Naive thymus-derived CD4-positive, alpha-beta T cell (primary cell): ENCODE data around the gene PTPRG. TPM values are rescaled to one million over a fixed set of nuclear protein-coding genes. Genes with fewer than 3 reads are reported as not detected.

Source experiments
- ATAC-seq: fragments of 150-1000 bp; cut with Tn5 transposase; 2 replicates; pipeline ENCODE4 v1.10.0; 2021; ENCODE audit warnings: mild to moderate bottlenecking, moderate library complexity
- CTCF ChIA-PET: fragments of 350-600 bp; sonication (Branson Sonifier 250); formaldehyde crosslinking; loops from one replicate; lab custom pipeline; 2021; ENCODE audit warnings: antibody characterized with exemption; lab: Charles Lee
- POLR2A ChIA-PET: fragments of 350-600 bp; sonication (Branson Sonifier 250); formaldehyde crosslinking; loops from one replicate; lab custom pipeline; 2021; ENCODE audit warnings: antibody characterized with exemption, inconsistent platforms; lab: Charles Lee
- DNase-seq, 9 donors: peaks; one replicate each; pipeline versions ENCODE4 v3.0.0 to v3.0.0-alpha.2; 2020 to 2022; ENCODE audit warnings: mixed read lengths in 1 of 9
- H3K27ac ChIP-seq: one replicate; pipeline ENCODE4 v1.7.0; 2013; ENCODE audit warnings: mild to moderate bottlenecking, low read depth, low read length, moderate library complexity
- H3K27me3 ChIP-seq, 2 donors: one replicate each; pipeline ENCODE4 v1.7.0; 2013; ENCODE audit warnings: low read length in 2 of 2, mild to moderate bottlenecking in 2 of 2, moderate library complexity in 2 of 2; ENCODE audit not compliant: control insufficient read depth in 2 of 2, insufficient read depth in 2 of 2
- H3K36me3 ChIP-seq, 3 experiments: 1 replicate in 2 of 3; 2 replicates in 1 of 3; pipeline ENCODE4 v1.7.0; 2013; ENCODE audit warnings: low read length in 3 of 3, mild to moderate bottlenecking in 3 of 3, moderate library complexity in 1 of 3; ENCODE audit not compliant: insufficient read depth in 3 of 3, control insufficient read depth in 2 of 3
- H3K4me1 ChIP-seq, 2 donors: one replicate each; pipeline ENCODE4 v1.7.0; 2013; ENCODE audit warnings: low read length in 2 of 2, mild to moderate bottlenecking in 2 of 2, moderate library complexity in 1 of 2; ENCODE audit not compliant: control insufficient read depth in 2 of 2, insufficient read depth in 2 of 2
- H3K4me3 ChIP-seq: 2 replicates; pipeline ENCODE4 v1.7.0; 2013; ENCODE audit warnings: mild to moderate bottlenecking, low read length
- H3K9me3 ChIP-seq, 3 experiments: 1 replicate in 2 of 3; 2 replicates in 1 of 3; pipeline ENCODE4 v1.7.0; 2013; ENCODE audit warnings: low read length in 3 of 3; ENCODE audit not compliant: control insufficient read depth in 2 of 3
- H3K27ac Mint-ChIP-seq, 9 donors: one replicate each; pipeline ENCODE4 v1.8.0; 2020 to 2022; ENCODE audit warnings: mixed read lengths in 9 of 9, mild to moderate bottlenecking in 8 of 9, moderate library complexity in 5 of 9, inconsistent platforms in 2 of 9
- H3K27me3 Mint-ChIP-seq, 5 donors: one replicate each; pipeline ENCODE4 v1.8.0; 2021 to 2022; ENCODE audit warnings: mixed read lengths in 5 of 5, mild to moderate bottlenecking in 1 of 5
- H3K36me3 Mint-ChIP-seq, 5 donors: one replicate each; pipeline ENCODE4 v1.8.0; 2020 to 2022; ENCODE audit warnings: mixed read lengths in 5 of 5, mild to moderate bottlenecking in 3 of 5, inconsistent platforms in 1 of 5
- H3K4me1 Mint-ChIP-seq, 7 donors: one replicate each; pipeline ENCODE4 v1.8.0; 2020 to 2022; ENCODE audit warnings: mixed read lengths in 7 of 7, mild to moderate bottlenecking in 3 of 7, inconsistent platforms in 1 of 7
- H3K4me3 Mint-ChIP-seq, 10 donors: one replicate each; pipeline ENCODE4 v1.8.0; 2020 to 2022; ENCODE audit warnings: mild to moderate bottlenecking in 10 of 10, mixed read lengths in 10 of 10, moderate library complexity in 6 of 10, inconsistent platforms in 2 of 10
- H3K9me3 Mint-ChIP-seq, 11 donors: one replicate each; pipeline ENCODE4 v1.8.0; 2020 to 2022; ENCODE audit warnings: mixed read lengths in 11 of 11, mild to moderate bottlenecking in 4 of 11, inconsistent platforms in 1 of 11, moderate library complexity in 1 of 11
- intact Hi-C, 2 donors: fragments of 100-400 bp; cut with micrococcal nuclease; formaldehyde crosslinking; loops; one replicate each; pipeline ENCODE4 v1.15.1; 2023
- polyA plus RNA-seq, 2 donors: library from polyadenylated mRNA; unstranded; fragments of 300-500 nt; fragmentation: Illumina TruSeq; gene quantifications; one replicate each; pipeline ENCODE4 v1.2.3, GENCODE V29; 2021
- total RNA-seq, 6 experiments: library from RNA in 5 of 6; stranded (reverse) in 5 of 6; gene quantifications; 1 replicate in 5 of 6; 2 replicates in 1 of 6; pipeline ENCODE4 v1.2.3 and lab custom pipeline; 2021 to 2026

PTPRG gene
- total and polyA plus RNA-seq, 7 experiments from 2014 or later = 0.17 to 1.7 TPM; not detected in 5

- ATAC-seq = no peak
- H3K4me1 ChIP-seq = no peaks in the 10 kb centered on the region
- Mint-ChIP-seq H3K4me1 (no peaks in the 10 kb centered on the region), H3K27me3 (peaks cover 0 to 14% (median 4%) of the 10 kb centered on the region in 5 donors), H3K9me3 (peaks cover 0 to 17% (median 5%) of the 10 kb centered on the region in 11 donors), H3K4me3 (no peak overlapping the region), H3K36me3 (no peaks in the 10 kb centered on the region), H3K27ac (no peak overlapping the region)
- no peak overlapping the region for H3K4me3 ChIP-seq
- DNase-seq = no peak
- intact Hi-C loops = no loop called here
- H3K27ac ChIP-seq = no peak overlapping the region
- H3K36me3 ChIP-seq = no peaks in the 10 kb centered on the region
- ChIA-PET POLR2A (no interaction called here), CTCF (no interaction called here)
- H3K9me3 ChIP-seq = no peaks in the 10 kb centered on the region
- H3K27me3 ChIP-seq = no peaks in the 10 kb centered on the region
Observed at GRCh38 chr3:62113092-62113491, 551.7 kb downstream of the PTPRG start.

GRCh38 chr3:62114763-62115162, 553.4 kb downstream of the PTPRG start:
- H3K27ac ChIP-seq = no peak overlapping the region
- H3K9me3 ChIP-seq = no peaks in the 10 kb centered on the region
- CTCF ChIA-PET = no interaction called here
- H3K4me1 Mint-ChIP-seq = no peaks in the 10 kb centered on the region
- H3K27me3 Mint-ChIP-seq = peaks cover 0 to 10% (median 3%) of the 10 kb centered on the region in 5 donors
- ATAC-seq = no peak
- H3K4me3 ChIP-seq = no peak overlapping the region
- H3K27me3 ChIP-seq = no peaks in the 10 kb centered on the region
- peaks cover 0 to 10% (median 4%) of the 10 kb centered on the region in 11 donors for H3K9me3 Mint-ChIP-seq
- no peak overlapping the region for H3K4me3 Mint-ChIP-seq
- H3K4me1 ChIP-seq = no peaks in the 10 kb centered on the region
- intact Hi-C loops = no loop called here
- H3K27ac Mint-ChIP-seq = no peak overlapping the region
- no peaks in the 10 kb centered on the region for H3K36me3 ChIP-seq
- DNase-seq = no peak
- no peaks in the 10 kb centered on the region for H3K36me3 Mint-ChIP-seq
- POLR2A ChIA-PET = no interaction called here

GRCh38 chr3:62117903-62118548, 556.7 kb downstream of the PTPRG start:
- no peak for DNase-seq
- Mint-ChIP-seq H3K4me1 (no peaks in the 10 kb centered on the region), H3K36me3 (no peaks in the 10 kb centered on the region), H3K4me3 (no peak overlapping the region), H3K27me3 (peaks cover 0 to 10% (median 6%) of the 10 kb centered on the region in 5 donors), H3K9me3 (peaks cover 0 to 7% (median 3%) of the 10 kb centered on the region in 11 donors), H3K27ac (no peak overlapping the region)
- Histone ChIP-seq H3K27me3 (no peaks in the 10 kb centered on the region), H3K4me1 (no peaks in the 10 kb centered on the region), H3K4me3 (no peak overlapping the region), H3K36me3 (no peaks in the 10 kb centered on the region), H3K9me3 (no peaks in the 10 kb centered on the region), H3K27ac (no peak overlapping the region)
- ChIA-PET POLR2A (no interaction called here), CTCF (no interaction called here)
- intact Hi-C loops = no loop called here
- ATAC-seq = no peak

- CTCF ChIA-PET = interaction anchor here (0.7 kb wide), 1 partner anchor 110 kb away, joined by 3 read pairs; no protein-coding TSS in a partner anchor
- POLR2A ChIA-PET = no interaction called here
Observed at GRCh38 chr3:62119139-62119538, 557.8 kb downstream of the PTPRG start.

GRCh38 chr3:62122819-62123218, 561.4 kb downstream of the PTPRG start:
- H3K27me3 ChIP-seq = no peaks in the 10 kb centered on the region
- H3K4me1 ChIP-seq = no peaks in the 10 kb centered on the region
- no peaks in the 10 kb centered on the region for H3K36me3 ChIP-seq
- ChIA-PET CTCF (no interaction called here), POLR2A (no interaction called here)
- H3K4me3 Mint-ChIP-seq = no peak overlapping the region
- no peak overlapping the region for H3K27ac ChIP-seq
- no peaks in the 10 kb centered on the region for H3K9me3 ChIP-seq
- H3K4me3 ChIP-seq = no peak overlapping the region
- ATAC-seq (no peak), DNase-seq (no peak)
- H3K4me1 Mint-ChIP-seq = no peaks in the 10 kb centered on the region
- H3K9me3 Mint-ChIP-seq = peaks cover 0 to 9% (median 2%) of the 10 kb centered on the region in 11 donors
- H3K36me3 Mint-ChIP-seq = peaks cover 0 to 4% (median 0%) of the 10 kb centered on the region in 5 donors
- H3K27ac Mint-ChIP-seq = no peak overlapping the region
- H3K27me3 Mint-ChIP-seq = peaks cover 0 to 15% (median 10%) of the 10 kb centered on the region in 5 donors
- intact Hi-C loops = no loop called here

More at GRCh38 chr3:62119139-62119538, 557.8 kb downstream of the PTPRG start:
- DNase-seq (no peak), ATAC-seq (no peak)
- no peak overlapping the region for H3K4me3 Mint-ChIP-seq
- H3K36me3 ChIP-seq = no peaks in the 10 kb centered on the region
- no peaks in the 10 kb centered on the region for H3K36me3 Mint-ChIP-seq
- H3K9me3 ChIP-seq = no peaks in the 10 kb centered on the region
- no peak overlapping the region for H3K27ac Mint-ChIP-seq
- no peak overlapping the region for H3K27ac ChIP-seq
- peaks cover 0 to 7% (median 0%) of the 10 kb centered on the region in 11 donors for H3K9me3 Mint-ChIP-seq
- H3K4me1 ChIP-seq = no peaks in the 10 kb centered on the region
- no peak overlapping the region for H3K4me3 ChIP-seq
- H3K4me1 Mint-ChIP-seq = no peaks in the 10 kb centered on the region
- intact Hi-C loops = no loop called here
- no peaks in the 10 kb centered on the region for H3K27me3 ChIP-seq
- H3K27me3 Mint-ChIP-seq = peaks cover 0 to 10% (median 6%) of the 10 kb centered on the region in 5 donors

GRCh38 chr3:62125380-62125779, 564.0 kb downstream of the PTPRG start:
- ATAC-seq (no peak), DNase-seq (no peak)
- Mint-ChIP-seq H3K9me3 (peaks cover 0 to 4% (median 0%) of the 10 kb centered on the region in 11 donors), H3K36me3 (peaks cover 0 to 4% (median 0%) of the 10 kb centered on the region in 5 donors), H3K4me1 (no peaks in the 10 kb centered on the region), H3K27ac (no peak overlapping the region), H3K27me3 (peaks cover 0 to 11% (median 4%) of the 10 kb centered on the region in 5 donors), H3K4me3 (no peak overlapping the region)
- Histone ChIP-seq H3K4me3 (no peak overlapping the region), H3K36me3 (no peaks in the 10 kb centered on the region), H3K4me1 (no peaks in the 10 kb centered on the region), H3K27me3 (no peaks in the 10 kb centered on the region), H3K27ac (no peak overlapping the region), H3K9me3 (no peaks in the 10 kb centered on the region)
- ChIA-PET POLR2A (no interaction called here), CTCF (no interaction called here)
- intact Hi-C loops = no loop called here

GRCh38 chr3:62127116-62127515, 565.7 kb downstream of the PTPRG start:
- no peaks in the 10 kb centered on the region for H3K9me3 ChIP-seq
- no peak overlapping the region for H3K4me3 ChIP-seq
- Mint-ChIP-seq H3K4me3 (no peak overlapping the region), H3K27me3 (peaks cover 0 to 17% (median 13%) of the 10 kb centered on the region in 5 donors), H3K27ac (no peak overlapping the region), H3K4me1 (no peaks in the 10 kb centered on the region), H3K9me3 (peaks cover 0 to 4% (median 0%) of the 10 kb centered on the region in 11 donors), H3K36me3 (peaks cover 0 to 4% (median 0%) of the 10 kb centered on the region in 5 donors)
- no peak overlapping the region for H3K27ac ChIP-seq
- ATAC-seq (no peak), DNase-seq (no peak)
- ChIA-PET CTCF (no interaction called here), POLR2A (no interaction called here)
- H3K4me1 ChIP-seq = no peaks in the 10 kb centered on the region
- H3K36me3 ChIP-seq = no peaks in the 10 kb centered on the region
- intact Hi-C loops = no loop called here
- H3K27me3 ChIP-seq = no peaks in the 10 kb centered on the region
